Right lobe of liver (tissue), 6 donors: ENCODE measurements around the gene LDHB. TPM values are rescaled to one million over a fixed set of nuclear protein-coding genes. Genes with fewer than 3 reads are reported as not detected.

Source experiments
- ATAC-seq, 4 donors: fragments of 200-7000 bp; cut with Tn5 transposase; one replicate each; pipeline ENCODE4 v1.9.1; 2020; ENCODE audit warnings: mild to moderate bottlenecking in 4 of 4, moderate library complexity in 4 of 4
- DNase-seq, 3 donors: peaks; one replicate each; pipeline ENCODE4 v3.0.0-alpha.2; 2020
- H3K27ac ChIP-seq, 3 donors: fragments of 200-600 bp; one replicate each; pipeline ENCODE4 v1.8.0; 2022
- H3K27me3 ChIP-seq, 2 donors: fragments of 200-600 bp; one replicate each; pipeline ENCODE4 v1.8.0; 2022
- H3K36me3 ChIP-seq, 4 donors: fragments of 200-600 bp; sonication (generic) in 1 of 4; one replicate each; pipeline versions ENCODE4 v1.5.1 to v1.8.0; 2017 to 2022; ENCODE audit warnings: control low read depth in 1 of 4
- H3K4me1 ChIP-seq, 4 donors: fragments of 200-600 bp; sonication (generic) in 1 of 4; one replicate each; pipeline versions ENCODE4 v1.5.1 to v1.8.0; 2017 to 2022; ENCODE audit warnings: control low read depth in 1 of 4
- H3K4me3 ChIP-seq, 3 donors: fragments of 200-600 bp; one replicate each; pipeline ENCODE4 v1.8.0; 2022
- H3K9me3 ChIP-seq, 4 donors: fragments of 200-600 bp; sonication (generic) in 1 of 4; one replicate each; pipeline versions ENCODE4 v1.5.1 to v1.8.0; 2017 to 2022; ENCODE audit warnings: control low read depth in 1 of 4
- POLR2A ChIP-seq: fragments of 450-650 bp; IDR thresholded peaks from one replicate; pipeline ENCODE4 v1.6.1; 2017; ENCODE audit warnings: antibody characterized with exemption, mild to moderate bottlenecking
- WGBS: methylation state at CpG from one replicate; pipeline ENCODE4 v1.1.6; 2018; ENCODE audit warnings: low coverage, low lambda C conversion rate; ENCODE audit not compliant: insufficient coverage; ENCODE audit errors: missing lambda C conversion rate; 5-methylcytosine and 5-hydroxymethylcytosine counted together
- intact Hi-C, 2 donors: fragments of 100-400 bp; cut with DNase I; formaldehyde crosslinking; loops; one replicate each; pipeline versions ENCODE4 v1.11.2 to v1.14.1; 2022
- long read RNA-seq: library from polyadenylated mRNA; unstranded; transcript quantifications from one replicate; pipeline ENCODE4 v2.0.0, GENCODE V29; 2019
- total RNA-seq, 6 experiments: library from RNA; depleted of rRNA in 2 of 6; stranded (reverse); fragments of >200 nt in 2 of 6; fragmentation: NEBNext Ultra II Directional in 3 of 6; extraction: Animal tissue kit (Norgen Biotek cat#: 25700) in 3 of 6; gene quantifications; one replicate each; pipeline versions ENCODE4 v1.1.0 to v1.2.4, GENCODE V29; 2016 to 2023
- TF ChIP-seq, protein P1 (sequence below), 4 donors: fragments of 200-600 bp in 3 of 4; fragments of 450-650 bp in 1 of 4; IDR thresholded peaks; one replicate each; pipeline versions ENCODE4 v1.5.1 to v1.8.0; 2016 to 2022; ENCODE audit warnings: antibody characterized with exemption in 4 of 4, mild to moderate bottlenecking in 2 of 4
- donor health status: DM: no; HTN: yes; CAD: no.
- donor health status: DM: no; HTN: no; CAD: no.
- donor health status: DM: no; HTN: no; CAD: no.
- donor health status: DM: no; HTN: yes; CAD: no.
- donor health status: DM: no; HTN: yes; CAD: no.

LDHB gene
- total RNA-seq = 10 to 100 TPM; 12.4 to 28.1 (median 17.8) TPM
- long read RNA-seq, transcript LDHB-201 (8 exons, 1,303 nt) = major isoform, 9 of 10 reads
- long read RNA-seq, partial matches to known transcripts = 1 of 10 reads
- long read RNA-seq, other reads (novel, unspliced or antisense) = 0 of 10 reads

DNA sequence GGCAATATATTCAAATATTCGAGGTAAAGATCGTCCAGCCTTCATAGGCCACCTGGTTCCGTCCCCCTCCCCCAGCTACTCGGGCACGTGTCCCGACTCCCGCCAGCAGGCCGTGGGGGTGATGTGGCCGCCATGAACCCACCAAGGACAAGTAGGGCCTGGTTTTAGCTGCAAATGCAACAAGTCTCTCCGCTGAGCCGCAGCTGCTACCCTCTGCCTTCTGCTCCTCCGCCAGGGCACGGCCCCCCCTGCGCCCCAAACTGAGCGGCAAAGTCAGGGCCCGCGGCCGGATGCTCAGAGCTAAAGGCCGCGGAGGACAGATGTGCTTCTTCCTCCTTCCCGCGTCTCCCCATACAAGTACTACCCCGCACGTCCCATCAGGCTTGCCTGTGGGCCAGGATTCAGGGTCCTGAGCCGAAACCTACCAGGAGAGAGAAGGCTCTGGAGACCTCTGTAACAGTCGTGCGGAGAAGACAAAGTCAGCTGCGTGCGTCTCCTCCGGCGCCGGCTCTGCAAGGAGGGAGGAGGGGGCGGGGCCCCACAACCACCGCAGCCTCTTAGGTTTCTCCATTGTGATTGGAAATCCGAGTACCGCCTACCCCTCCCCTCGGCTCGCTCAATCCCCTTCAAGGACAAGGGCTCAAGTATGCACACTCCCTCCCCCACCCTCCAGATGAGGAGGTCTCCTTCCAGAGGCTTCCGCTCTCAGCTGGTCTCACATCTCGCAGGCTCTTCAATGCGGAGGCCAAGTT lies at the start of gene LDHB:
Gene LDHB, minus strand, starts transcription at position 517 of the 752 bp plus-strand sequence. CDS start 3,171 bp downstream, outside the sequence.
- H3K9me3 ChIP-seq = no peaks in the 10 kb centered on the region
- peak within 1 kb of the TSS; percentile 32 to 67 (median 62) for H3K27ac ChIP-seq
- 6% methylated on average over 13 of the region's 41 CpGs for WGBS
- peak within 1 kb of the TSS; percentile 50 to 61 (median 55) for H3K4me3 ChIP-seq
- peak; percentile 94 to 98 (median 96) for ATAC-seq
- no peaks in the 10 kb centered on the region for H3K4me1 ChIP-seq
- H3K36me3 ChIP-seq = no peaks in the 10 kb centered on the region
- peak; percentile 77 to 85 (median 82) for DNase-seq
- intact Hi-C loops = no loop called here
- peak; percentile 63 for TF ChIP-seq POLR2A
- TF ChIP-seq, protein P1, sequence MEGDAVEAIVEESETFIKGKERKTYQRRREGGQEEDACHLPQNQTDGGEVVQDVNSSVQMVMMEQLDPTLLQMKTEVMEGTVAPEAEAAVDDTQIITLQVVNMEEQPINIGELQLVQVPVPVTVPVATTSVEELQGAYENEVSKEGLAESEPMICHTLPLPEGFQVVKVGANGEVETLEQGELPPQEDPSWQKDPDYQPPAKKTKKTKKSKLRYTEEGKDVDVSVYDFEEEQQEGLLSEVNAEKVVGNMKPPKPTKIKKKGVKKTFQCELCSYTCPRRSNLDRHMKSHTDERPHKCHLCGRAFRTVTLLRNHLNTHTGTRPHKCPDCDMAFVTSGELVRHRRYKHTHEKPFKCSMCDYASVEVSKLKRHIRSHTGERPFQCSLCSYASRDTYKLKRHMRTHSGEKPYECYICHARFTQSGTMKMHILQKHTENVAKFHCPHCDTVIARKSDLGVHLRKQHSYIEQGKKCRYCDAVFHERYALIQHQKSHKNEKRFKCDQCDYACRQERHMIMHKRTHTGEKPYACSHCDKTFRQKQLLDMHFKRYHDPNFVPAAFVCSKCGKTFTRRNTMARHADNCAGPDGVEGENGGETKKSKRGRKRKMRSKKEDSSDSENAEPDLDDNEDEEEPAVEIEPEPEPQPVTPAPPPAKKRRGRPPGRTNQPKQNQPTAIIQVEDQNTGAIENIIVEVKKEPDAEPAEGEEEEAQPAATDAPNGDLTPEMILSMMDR (IDR thresholded peaks at IDR 0.05) = no peak
- H3K27me3 ChIP-seq = no peaks in the 10 kb centered on the region

DNA sequence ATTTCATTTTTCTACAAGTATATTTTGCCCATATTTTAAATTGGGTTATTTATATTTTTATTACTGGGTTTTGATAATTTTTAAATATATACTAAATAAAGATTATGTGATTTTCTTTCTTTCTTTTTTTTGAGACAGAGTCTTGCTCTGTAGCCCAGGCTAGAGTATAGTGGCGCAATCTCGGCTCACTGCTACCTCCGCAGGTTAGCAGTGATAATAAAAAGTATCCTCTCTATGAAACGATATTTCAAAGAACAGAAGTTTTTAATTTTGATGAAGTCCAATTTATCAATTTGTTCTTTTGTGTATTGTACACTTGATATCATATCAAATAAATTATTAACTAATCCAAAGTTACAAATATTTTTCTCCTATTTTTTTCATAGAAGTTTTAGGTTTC lies 47.2 kb upstream of the LDHB start:
- Histone ChIP-seq H3K4me3 (no peak overlapping the region), H3K36me3 (no peaks in the 10 kb centered on the region), H3K27me3 (no peaks in the 10 kb centered on the region), H3K4me1 (no peaks in the 10 kb centered on the region), H3K27ac (no peak overlapping the region), H3K9me3 (no peaks in the 10 kb centered on the region)
- no peak for DNase-seq
- ATAC-seq = no peak
- TF ChIP-seq, protein P1 (IDR thresholded peaks at IDR 0.05) = no peak
- no peak for TF ChIP-seq POLR2A
- WGBS = 84% methylated on average over 4 of the region's 4 CpGs
- intact Hi-C loops = loop anchor here in 1 of 2 donors (10.0 kb wide), 1 partner anchor 290 kb away; no protein-coding TSS in a partner anchor

DNA sequence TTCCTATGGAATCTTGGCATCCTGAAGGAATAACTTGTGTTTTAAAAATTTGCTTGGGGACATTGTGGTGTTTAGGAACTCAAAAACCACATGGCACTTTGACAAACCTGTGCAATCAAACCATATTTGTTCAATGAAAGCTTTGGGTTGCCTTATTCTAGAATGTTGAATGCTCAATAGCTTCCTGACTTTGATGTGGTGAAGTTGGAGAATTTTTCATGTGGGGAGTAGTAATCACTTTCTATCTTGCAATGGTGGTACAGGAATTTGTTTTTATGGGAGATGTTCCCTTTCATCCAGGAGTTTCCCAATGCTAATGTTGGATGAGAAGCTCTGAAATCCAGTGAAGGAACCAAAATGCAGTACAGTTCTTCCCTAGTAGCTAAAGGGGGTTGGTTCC lies 42.2 kb upstream of the LDHB start:
- DNase-seq = no peak
- Histone ChIP-seq H3K27me3 (no peaks in the 10 kb centered on the region), H3K4me3 (no peak overlapping the region), H3K9me3 (no peaks in the 10 kb centered on the region), H3K36me3 (no peaks in the 10 kb centered on the region), H3K4me1 (no peaks in the 10 kb centered on the region), H3K27ac (no peak overlapping the region)
- ATAC-seq = no peak
- intact Hi-C loops = loop anchor here (10.0 kb wide), 1 partner anchor 295 kb away; no protein-coding TSS in a partner anchor
- TF ChIP-seq, protein P1 (IDR thresholded peaks at IDR 0.05) = no peak
- no peak for TF ChIP-seq POLR2A

DNA sequence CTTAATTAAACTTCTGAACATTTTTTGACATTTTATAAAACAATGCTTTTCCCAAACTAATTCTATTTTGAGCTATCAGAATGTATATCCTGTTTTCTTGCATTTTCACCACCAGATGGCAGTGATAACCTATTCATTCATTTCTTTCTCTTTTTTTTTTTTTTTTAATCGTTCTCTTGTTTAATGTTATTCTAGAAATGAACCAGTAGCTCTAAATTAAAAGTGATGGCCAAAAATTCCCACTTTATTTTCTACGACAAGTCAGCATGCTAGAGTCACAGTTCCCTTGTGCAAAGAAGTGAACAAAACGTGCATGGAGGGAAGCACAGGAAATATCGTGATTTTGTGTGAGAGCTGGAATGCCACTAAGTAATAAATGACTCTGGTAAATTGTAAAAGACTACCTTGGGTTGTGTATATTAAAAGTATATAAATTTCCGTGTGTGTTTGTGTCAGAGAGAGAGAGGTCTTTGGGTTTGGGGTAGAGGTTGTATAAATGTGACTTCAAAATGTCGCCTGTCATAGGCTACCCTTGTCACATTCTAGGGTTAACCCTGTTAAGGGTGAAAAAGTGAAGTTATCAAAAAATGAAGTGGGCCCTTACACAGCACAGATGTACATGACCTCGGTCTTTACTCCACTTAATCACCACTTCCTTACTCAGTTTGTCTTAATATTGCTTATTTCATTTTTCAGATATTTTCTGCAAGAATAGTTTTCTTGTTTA lies 40.4 kb upstream of the LDHB start:
- Histone ChIP-seq H3K4me3 (peak overlapping the region; percentile 7 to 47 (median 21)), H3K36me3 (no peaks in the 10 kb centered on the region), H3K27ac (peak overlapping the region in 2 of 3 donors; percentile 38 to 41), H3K4me1 (no peaks in the 10 kb centered on the region), H3K9me3 (no peaks in the 10 kb centered on the region), H3K27me3 (no peaks in the 10 kb centered on the region)
- TF ChIP-seq, protein P1 (IDR thresholded peaks at IDR 0.05) = peak; percentile 63 to 71 (median 67)
- TF ChIP-seq POLR2A = no peak
- WGBS = 13% methylated on average over 7 of the region's 7 CpGs
- intact Hi-C loops = loop anchor here in 1 of 2 donors (10.0 kb wide), 1 partner anchor 297 kb away; no protein-coding TSS in a partner anchor
- peak; percentile 49 to 76 (median 70) for ATAC-seq
- DNase-seq = no peak
